Endodermal cell (in vitro differentiated cells): ENCODE data around the gene USP48. TPM values are rescaled to one million over a fixed set of nuclear protein-coding genes. Genes with fewer than 3 reads are reported as not detected.

Source experiments
- DNase-seq: peaks from one replicate; pipeline ENCODE4 v3.0.0-alpha.2; 2017
- H3K27ac ChIP-seq: 2 replicates; pipeline ENCODE4 v1.5.1; 2013; ENCODE audit warnings: mild to moderate bottlenecking, low read depth, low read length, moderate library complexity
- H3K27me3 ChIP-seq: 2 replicates; pipeline ENCODE4 v1.6.1; 2013; ENCODE audit warnings: mild to moderate bottlenecking, low read length, moderate library complexity; ENCODE audit not compliant: insufficient read depth, control insufficient read depth, poor library complexity, severe bottlenecking
- H3K36me3 ChIP-seq: 2 replicates; pipeline ENCODE4 v1.7.0; 2013; ENCODE audit warnings: mild to moderate bottlenecking, low read length, moderate library complexity; ENCODE audit not compliant: control insufficient read depth, insufficient read depth
- H3K4me1 ChIP-seq: one replicate; pipeline ENCODE4 v1.7.0; 2013; ENCODE audit warnings: low read length; ENCODE audit not compliant: control insufficient read depth, insufficient read depth
- H3K4me3 ChIP-seq: 2 replicates; pipeline ENCODE4 v1.5.1; 2013; ENCODE audit warnings: mild to moderate bottlenecking, low read length, moderate library complexity
- H3K9ac ChIP-seq: 2 replicates; pipeline ENCODE4 v1.6.1; 2013; ENCODE audit warnings: mild to moderate bottlenecking, low read length, moderate library complexity; ENCODE audit not compliant: poor library complexity, severe bottlenecking; ENCODE audit errors: extremely low read depth
- H3K9me3 ChIP-seq: 2 replicates; pipeline ENCODE4 v1.6.1; 2013; ENCODE audit warnings: mild to moderate bottlenecking, low read length, moderate library complexity; ENCODE audit not compliant: control insufficient read depth
- H3K27ac Mint-ChIP-seq: 2 replicates; pipeline ENCODE4 v1.8.0; 2020; ENCODE audit warnings: mixed read lengths
- H3K27me3 Mint-ChIP-seq: 2 replicates; pipeline ENCODE4 v1.8.0; 2021; ENCODE audit warnings: mild to moderate bottlenecking, mixed read lengths; ENCODE audit not compliant: insufficient read depth
- H3K36me3 Mint-ChIP-seq: 2 replicates; pipeline ENCODE4 v1.8.0; 2020; ENCODE audit warnings: low read depth, mixed read lengths
- H3K4me1 Mint-ChIP-seq: 2 replicates; pipeline ENCODE4 v1.8.0; 2020; ENCODE audit warnings: mixed read lengths
- H3K4me3 Mint-ChIP-seq: 2 replicates; pipeline ENCODE4 v1.8.0; 2020; ENCODE audit warnings: mild to moderate bottlenecking, moderate library complexity, mixed read lengths
- H3K9me3 Mint-ChIP-seq: 2 replicates; pipeline ENCODE4 v1.8.0; 2020; ENCODE audit warnings: mild to moderate bottlenecking, mixed read lengths
- WGBS, 2 experiments: methylation state at CpG; one replicate each; pipeline versions ENCODE4 v1.1.5 to v1.1.7; 2013; ENCODE audit warnings: missing lambda C conversion rate in 2 of 2, mixed read lengths in 1 of 2; ENCODE audit not compliant: insufficient coverage in 1 of 2, insufficient read length in 1 of 2; 5-methylcytosine and 5-hydroxymethylcytosine counted together
- total RNA-seq, 2 donors: library from RNA; stranded (reverse); fragmentation: NEBNext Ultra II Directional in 1 of 2; extraction: Animal tissue kit (Norgen Biotek cat#: 25700) in 1 of 2; gene quantifications; 2 replicates in 1 of 2; 3 replicates in 1 of 2; pipeline ENCODE4 v1.2.1, GENCODE V29; 2021
- TF ChIP-seq, protein P1 (sequence below): fragments of 200-600 bp; sonication (generic); conservative IDR thresholded peaks from 2 replicates; pipeline ENCODE4 v1.5.0; 2021; ENCODE audit warnings: antibody characterized with exemption, mild to moderate bottlenecking

Gene USP48
- total RNA-seq, 2 donors from 2014 or later, result 73.8 to 78.6 TPM

DNA sequence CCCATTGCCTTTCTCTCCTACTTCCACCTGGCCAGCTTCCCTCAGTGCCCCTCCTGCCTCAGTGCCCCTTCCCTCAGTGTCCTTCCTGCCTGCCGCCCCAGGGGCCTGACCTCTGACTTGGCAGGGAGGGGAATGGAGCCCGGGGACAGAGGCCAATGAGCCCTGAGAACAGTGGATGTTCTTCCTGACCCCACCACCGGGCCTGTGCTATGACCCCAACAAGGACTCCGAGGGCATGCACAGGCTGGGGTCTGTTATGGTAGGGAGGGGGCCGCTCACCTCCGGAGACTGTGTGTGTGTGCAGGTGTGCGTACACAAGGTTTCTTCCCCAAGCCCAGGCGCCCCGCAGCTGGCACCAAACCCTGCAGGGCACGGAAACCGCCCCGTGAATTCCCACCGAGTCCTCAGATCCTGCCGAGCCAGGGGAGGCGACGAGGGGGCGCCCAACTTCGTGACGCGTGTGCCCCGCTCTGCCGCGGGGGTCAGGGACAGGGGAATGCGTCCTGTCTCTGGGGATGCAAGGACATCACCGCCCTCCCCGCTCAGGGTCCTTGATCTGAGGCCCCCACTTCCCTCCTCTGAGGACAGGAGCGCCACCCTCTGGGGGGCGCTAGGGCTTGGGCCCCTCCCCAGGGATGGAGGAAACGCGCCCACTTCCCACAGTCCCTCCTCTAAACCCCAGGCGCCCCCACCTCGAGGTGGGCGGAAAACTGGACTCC is 114.6 kb downstream of the USP48 start:
- peaks cover 20% of the 10 kb centered on the region for H3K27me3 Mint-ChIP-seq
- H3K9me3 ChIP-seq, result no peaks in the 10 kb centered on the region
- TF ChIP-seq, protein P1, sequence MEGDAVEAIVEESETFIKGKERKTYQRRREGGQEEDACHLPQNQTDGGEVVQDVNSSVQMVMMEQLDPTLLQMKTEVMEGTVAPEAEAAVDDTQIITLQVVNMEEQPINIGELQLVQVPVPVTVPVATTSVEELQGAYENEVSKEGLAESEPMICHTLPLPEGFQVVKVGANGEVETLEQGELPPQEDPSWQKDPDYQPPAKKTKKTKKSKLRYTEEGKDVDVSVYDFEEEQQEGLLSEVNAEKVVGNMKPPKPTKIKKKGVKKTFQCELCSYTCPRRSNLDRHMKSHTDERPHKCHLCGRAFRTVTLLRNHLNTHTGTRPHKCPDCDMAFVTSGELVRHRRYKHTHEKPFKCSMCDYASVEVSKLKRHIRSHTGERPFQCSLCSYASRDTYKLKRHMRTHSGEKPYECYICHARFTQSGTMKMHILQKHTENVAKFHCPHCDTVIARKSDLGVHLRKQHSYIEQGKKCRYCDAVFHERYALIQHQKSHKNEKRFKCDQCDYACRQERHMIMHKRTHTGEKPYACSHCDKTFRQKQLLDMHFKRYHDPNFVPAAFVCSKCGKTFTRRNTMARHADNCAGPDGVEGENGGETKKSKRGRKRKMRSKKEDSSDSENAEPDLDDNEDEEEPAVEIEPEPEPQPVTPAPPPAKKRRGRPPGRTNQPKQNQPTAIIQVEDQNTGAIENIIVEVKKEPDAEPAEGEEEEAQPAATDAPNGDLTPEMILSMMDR, result peak; percentile 47
- H3K27ac Mint-ChIP-seq, result no peak overlapping the region
- 32 to 36% methylated on average over 15 to 33 of the region's 33 CpGs for WGBS, 2 experiments
- H3K36me3 Mint-ChIP-seq, result no peaks in the 10 kb centered on the region
- peak; percentile 66 for DNase-seq
- H3K4me3 Mint-ChIP-seq, result peak overlapping the region; percentile 61
- peak overlapping the region; percentile 34 for H3K9ac ChIP-seq
- no peaks in the 10 kb centered on the region for H3K36me3 ChIP-seq
- H3K27ac ChIP-seq, result no peak overlapping the region
- H3K9me3 Mint-ChIP-seq, result no peaks in the 10 kb centered on the region
- peaks cover 11% of the 10 kb centered on the region for H3K27me3 ChIP-seq
- H3K4me3 ChIP-seq, result peak overlapping the region; percentile 77
- no peaks in the 10 kb centered on the region for H3K4me1 ChIP-seq
- H3K4me1 Mint-ChIP-seq, result peaks cover 3% of the 10 kb centered on the region

DNA sequence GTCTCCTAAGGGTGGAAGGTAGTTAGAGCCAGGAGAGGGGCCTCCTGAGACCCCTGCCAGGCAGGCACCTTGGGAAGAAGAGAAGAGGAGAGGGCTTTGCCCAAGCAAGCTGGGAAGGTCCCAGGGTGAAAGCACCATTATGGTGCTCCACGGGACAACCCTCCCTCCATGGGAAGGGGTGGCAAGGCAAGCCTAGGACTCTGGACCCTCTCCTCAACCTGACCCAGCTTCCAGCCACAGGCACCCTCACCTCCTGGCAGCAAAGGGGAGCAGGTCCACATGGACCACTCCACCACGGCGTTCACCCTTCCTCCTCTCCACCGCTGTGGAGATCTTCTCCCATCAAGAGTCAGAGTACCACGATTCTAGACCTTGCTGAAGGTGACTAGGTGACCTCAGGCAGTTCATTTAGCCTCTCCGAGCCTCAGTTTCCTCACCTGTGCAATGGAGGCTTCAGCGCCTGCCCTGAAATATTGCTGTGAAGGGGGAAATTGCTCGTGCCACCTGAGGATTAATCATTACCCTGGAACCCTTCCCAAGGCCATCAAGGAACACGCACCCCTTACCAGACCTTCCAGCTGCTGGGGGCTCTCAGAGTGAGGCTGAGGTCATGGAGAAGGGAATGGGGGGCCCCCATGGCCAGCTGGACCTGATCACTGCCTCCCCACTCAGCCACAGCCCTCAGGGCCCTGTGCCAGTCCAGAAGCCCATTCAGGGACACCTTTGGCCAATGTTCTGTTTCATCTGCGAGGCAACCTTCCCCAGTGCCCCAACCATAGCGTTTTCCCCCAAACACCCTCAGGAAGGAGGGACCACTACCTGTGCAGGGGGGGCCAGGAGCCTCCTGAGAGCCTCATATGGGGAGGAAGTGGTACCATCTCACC is 115.4 kb downstream of the USP48 start:
- Histone ChIP-seq H3K36me3 (no peaks in the 10 kb centered on the region), H3K4me1 (no peaks in the 10 kb centered on the region), H3K9ac (no peak overlapping the region), H3K27ac (peak overlapping the region; percentile 36), H3K4me3 (no peak overlapping the region), H3K27me3 (peaks cover 11% of the 10 kb centered on the region), H3K9me3 (no peaks in the 10 kb centered on the region)
- Mint-ChIP-seq H3K27ac (no peak overlapping the region), H3K9me3 (no peaks in the 10 kb centered on the region), H3K4me3 (no peak overlapping the region), H3K4me1 (peaks cover 3% of the 10 kb centered on the region), H3K27me3 (peaks cover 20% of the 10 kb centered on the region), H3K36me3 (no peaks in the 10 kb centered on the region)
- WGBS, 2 experiments, result 97 to 98% methylated on average over 7 to 11 of the region's 11 CpGs
- TF ChIP-seq, protein P1, result no peak
- no peak for DNase-seq

DNA sequence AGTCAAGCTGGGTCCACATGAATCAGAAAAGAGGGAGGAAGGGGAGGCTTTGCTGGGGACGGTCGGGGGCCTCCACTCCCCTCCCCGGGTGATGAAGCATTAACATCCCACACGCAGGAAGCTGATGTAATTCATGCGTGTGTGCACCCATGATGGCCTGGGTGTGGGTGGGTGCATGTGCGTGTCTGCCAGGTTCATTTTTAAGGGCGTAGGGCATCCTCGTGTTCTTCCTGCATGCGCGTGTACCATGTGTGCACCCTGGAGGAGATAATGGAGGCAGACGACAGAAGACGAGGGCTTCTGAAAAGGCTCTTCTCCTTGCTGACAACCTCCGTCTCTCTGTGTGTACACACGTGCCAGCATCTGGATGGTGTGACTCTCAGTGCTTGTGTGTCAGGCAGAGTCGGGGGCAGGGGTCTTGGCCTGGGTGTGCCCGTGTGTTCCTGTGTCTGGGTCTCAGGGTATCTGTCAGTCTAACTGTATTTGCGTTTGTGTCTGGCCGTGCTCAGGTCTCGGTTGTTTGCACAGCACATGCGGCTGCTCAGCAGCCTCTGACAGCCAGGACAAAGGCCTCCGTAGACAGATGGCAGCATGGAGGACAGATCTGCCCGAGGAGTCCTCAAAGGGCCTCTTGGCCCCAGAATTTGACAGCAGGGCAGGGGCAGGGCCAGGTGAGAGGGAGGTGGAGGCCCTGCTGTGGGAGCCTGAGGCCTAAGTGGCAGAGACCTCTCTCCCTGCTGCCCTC is 116.2 kb downstream of the USP48 start:
- TF ChIP-seq, protein P1, result no peak
- Histone ChIP-seq H3K36me3 (no peaks in the 10 kb centered on the region), H3K9ac (no peak overlapping the region), H3K27me3 (peaks cover 14% of the 10 kb centered on the region), H3K9me3 (no peaks in the 10 kb centered on the region), H3K4me1 (no peaks in the 10 kb centered on the region), H3K27ac (peak overlapping the region; percentile 36), H3K4me3 (no peak overlapping the region)
- Mint-ChIP-seq H3K27me3 (peaks cover 24% of the 10 kb centered on the region), H3K9me3 (no peaks in the 10 kb centered on the region), H3K27ac (no peak overlapping the region), H3K4me1 (peaks cover 3% of the 10 kb centered on the region), H3K4me3 (no peak overlapping the region), H3K36me3 (no peaks in the 10 kb centered on the region)
- 78 to 86% methylated on average over 15 to 22 of the region's 22 CpGs for WGBS, 2 experiments
- no peak for DNase-seq
